HFFc6 (cell line): ENCODE data around the gene ACKR1. TPM values are rescaled to one million over a fixed set of nuclear protein-coding genes. Genes with fewer than 3 reads are reported as not detected.

ENCODE experiments used
- DNase-seq: peaks from one replicate; pipeline ENCODE4 v3.0.0-alpha.2; 2018
- H3K27ac Mint-ChIP-seq: 2 replicates; pipeline ENCODE4 v1.8.0; 2020; ENCODE audit warnings: mild to moderate bottlenecking, mixed read lengths
- H3K27me3 Mint-ChIP-seq: 2 replicates; pipeline ENCODE4 v1.8.0; 2021; ENCODE audit warnings: mild to moderate bottlenecking, moderate library complexity, mixed read lengths; ENCODE audit not compliant: insufficient read depth
- H3K36me3 Mint-ChIP-seq: 2 replicates; pipeline ENCODE4 v1.8.0; 2021; ENCODE audit warnings: low read depth, mixed read lengths
- H3K4me1 Mint-ChIP-seq: 2 replicates; pipeline ENCODE4 v1.8.0; 2020; ENCODE audit warnings: low read depth, mixed read lengths
- H3K4me3 Mint-ChIP-seq: 2 replicates; pipeline ENCODE4 v1.8.0; 2020; ENCODE audit warnings: mild to moderate bottlenecking, moderate library complexity, mixed read lengths
- H3K9me3 Mint-ChIP-seq: 2 replicates; pipeline ENCODE4 v1.8.0; 2020; ENCODE audit warnings: mild to moderate bottlenecking, mixed read lengths
- total RNA-seq, 6 experiments: library from RNA; stranded (reverse); fragmentation: NEBNext Ultra II Directional; extraction: Animal tissue kit (Norgen Biotek cat#: 25700); gene quantifications; 2 replicates in 1 of 6; 3 replicates in 5 of 6; pipeline ENCODE4 v1.2.3, GENCODE V29; 2021
- TF ChIP-seq, protein P1 (sequence below): fragments of 200-600 bp; sonication (generic); IDR thresholded peaks from 2 replicates; pipeline ENCODE4 v1.5.0; 2021; ENCODE audit warnings: antibody characterized with exemption, mild to moderate bottlenecking

Gene ACKR1
- total RNA-seq, 6 experiments from 2014 or later = not detected

DNA sequence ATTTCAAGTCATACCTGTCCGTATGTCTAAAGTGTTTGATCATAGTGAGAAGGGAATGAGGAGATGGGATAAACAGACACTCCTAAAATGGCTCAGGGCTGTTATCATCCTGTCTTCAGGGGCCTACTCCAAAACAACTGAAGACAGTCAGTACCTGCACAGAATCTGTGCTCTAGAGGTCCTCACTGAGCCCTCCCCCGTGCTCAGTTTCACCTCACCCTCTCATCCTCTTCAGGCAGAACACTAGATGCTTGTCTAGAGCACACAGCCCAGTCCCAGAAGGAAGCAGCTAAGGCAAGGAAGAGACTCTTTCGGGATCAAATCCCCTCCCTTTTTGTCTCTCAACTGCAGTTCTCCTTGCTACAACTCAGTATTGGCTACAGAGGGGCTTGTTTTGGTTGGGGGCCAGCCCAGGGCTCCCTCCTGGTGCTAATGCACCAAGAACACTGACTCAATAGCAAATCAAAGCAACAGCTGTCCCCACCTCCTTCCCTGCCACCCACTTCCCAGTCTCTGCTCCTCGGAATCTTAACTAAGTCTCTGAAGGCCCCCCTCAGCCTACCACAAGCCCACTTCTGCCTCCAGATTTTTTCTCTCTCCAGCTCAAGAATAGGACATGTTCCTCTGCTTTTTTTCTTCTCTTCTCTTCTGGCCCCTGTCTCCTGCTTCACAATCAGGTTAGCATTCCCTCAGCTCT, 23.2 kb upstream of the ACKR1 start:
- H3K9me3 Mint-ChIP-seq = no peaks in the 10 kb centered on the region
- TF ChIP-seq, protein P1, sequence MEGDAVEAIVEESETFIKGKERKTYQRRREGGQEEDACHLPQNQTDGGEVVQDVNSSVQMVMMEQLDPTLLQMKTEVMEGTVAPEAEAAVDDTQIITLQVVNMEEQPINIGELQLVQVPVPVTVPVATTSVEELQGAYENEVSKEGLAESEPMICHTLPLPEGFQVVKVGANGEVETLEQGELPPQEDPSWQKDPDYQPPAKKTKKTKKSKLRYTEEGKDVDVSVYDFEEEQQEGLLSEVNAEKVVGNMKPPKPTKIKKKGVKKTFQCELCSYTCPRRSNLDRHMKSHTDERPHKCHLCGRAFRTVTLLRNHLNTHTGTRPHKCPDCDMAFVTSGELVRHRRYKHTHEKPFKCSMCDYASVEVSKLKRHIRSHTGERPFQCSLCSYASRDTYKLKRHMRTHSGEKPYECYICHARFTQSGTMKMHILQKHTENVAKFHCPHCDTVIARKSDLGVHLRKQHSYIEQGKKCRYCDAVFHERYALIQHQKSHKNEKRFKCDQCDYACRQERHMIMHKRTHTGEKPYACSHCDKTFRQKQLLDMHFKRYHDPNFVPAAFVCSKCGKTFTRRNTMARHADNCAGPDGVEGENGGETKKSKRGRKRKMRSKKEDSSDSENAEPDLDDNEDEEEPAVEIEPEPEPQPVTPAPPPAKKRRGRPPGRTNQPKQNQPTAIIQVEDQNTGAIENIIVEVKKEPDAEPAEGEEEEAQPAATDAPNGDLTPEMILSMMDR = no peak
- H3K27me3 Mint-ChIP-seq = peaks cover 25% of the 10 kb centered on the region
- DNase-seq = no peak
- H3K27ac Mint-ChIP-seq = no peak overlapping the region
- no peaks in the 10 kb centered on the region for H3K36me3 Mint-ChIP-seq
- no peak overlapping the region for H3K4me3 Mint-ChIP-seq
- H3K4me1 Mint-ChIP-seq = no peaks in the 10 kb centered on the region

DNA sequence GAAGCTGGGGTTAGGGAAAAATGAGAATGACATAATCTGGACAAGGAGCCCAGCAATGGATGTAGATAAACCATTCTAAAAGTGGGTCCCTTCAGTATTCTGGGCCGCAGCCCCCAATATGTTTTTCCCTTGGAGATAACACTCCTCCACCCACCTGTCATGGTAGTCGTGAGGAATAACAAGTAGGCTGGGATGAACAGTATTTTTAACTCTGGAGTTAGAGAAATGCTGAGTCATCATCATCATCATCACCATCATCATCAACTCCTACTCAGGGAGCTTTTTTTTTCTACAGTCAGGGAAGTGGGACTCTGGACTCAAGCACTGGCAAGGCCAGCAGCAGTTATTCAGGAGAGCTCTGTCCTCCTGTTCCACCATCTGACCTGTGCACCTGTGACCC, 20.5 kb upstream of the ACKR1 start:
- peaks cover 45% of the 10 kb centered on the region for H3K27me3 Mint-ChIP-seq
- no peak overlapping the region for H3K4me3 Mint-ChIP-seq
- TF ChIP-seq, protein P1 = no peak
- H3K27ac Mint-ChIP-seq = no peak overlapping the region
- no peak for DNase-seq
- H3K36me3 Mint-ChIP-seq = no peaks in the 10 kb centered on the region
- H3K9me3 Mint-ChIP-seq = no peaks in the 10 kb centered on the region
- H3K4me1 Mint-ChIP-seq = peaks cover 12% of the 10 kb centered on the region; the same call in 1 of the 2 replicates

DNA sequence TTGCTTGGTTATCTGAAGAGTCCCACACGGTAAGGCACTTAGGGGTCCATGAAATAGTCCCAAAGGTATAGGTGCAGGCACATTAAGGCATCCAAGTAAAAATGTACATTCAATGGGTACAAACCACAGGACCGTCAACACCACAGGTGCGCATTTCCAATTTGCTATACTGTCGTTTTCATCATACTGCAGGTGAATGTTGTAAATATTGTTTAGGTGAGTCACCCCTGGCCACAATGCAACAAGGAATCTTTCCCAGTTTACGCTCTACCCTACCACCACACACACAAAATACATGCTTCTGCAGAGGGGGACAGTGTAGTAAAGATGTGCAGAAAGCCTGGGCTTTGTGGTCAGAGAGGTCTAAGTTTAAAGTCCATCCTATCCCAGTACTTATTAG, 19.6 kb upstream of the ACKR1 start:
- peaks cover 12% of the 10 kb centered on the region; the same call in 1 of the 2 replicates for H3K4me1 Mint-ChIP-seq
- no peak overlapping the region for H3K4me3 Mint-ChIP-seq
- H3K27ac Mint-ChIP-seq = no peak overlapping the region
- no peaks in the 10 kb centered on the region for H3K36me3 Mint-ChIP-seq
- peaks cover 50% of the 10 kb centered on the region for H3K27me3 Mint-ChIP-seq
- DNase-seq = no peak
- no peaks in the 10 kb centered on the region for H3K9me3 Mint-ChIP-seq
- TF ChIP-seq, protein P1 = no peak

DNA sequence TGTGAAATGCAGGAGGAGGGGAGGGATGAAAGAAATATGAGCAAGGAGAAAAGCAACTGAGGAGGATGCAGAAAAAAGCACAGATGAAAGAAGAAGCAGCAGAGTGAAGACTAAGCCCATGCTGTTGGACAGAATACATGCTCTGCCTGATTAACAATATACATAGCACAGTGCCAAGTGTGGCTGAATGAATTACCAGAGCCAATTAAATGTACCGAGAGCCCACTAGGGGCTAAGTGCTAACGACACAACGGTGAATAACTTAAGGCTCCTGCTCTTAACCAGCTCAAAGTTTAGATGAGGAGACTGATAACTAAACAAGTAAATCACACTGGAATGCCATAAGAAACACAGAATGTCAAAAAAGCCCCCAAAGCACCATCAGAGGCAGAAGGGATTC, 17.6 kb upstream of the ACKR1 start:
- H3K4me3 Mint-ChIP-seq = no peak overlapping the region
- no peaks in the 10 kb centered on the region for H3K9me3 Mint-ChIP-seq
- TF ChIP-seq, protein P1 = no peak
- no peak for DNase-seq
- no peaks in the 10 kb centered on the region for H3K36me3 Mint-ChIP-seq
- H3K27ac Mint-ChIP-seq = no peak overlapping the region
- H3K27me3 Mint-ChIP-seq = peaks cover 52% of the 10 kb centered on the region
- peaks cover 12% of the 10 kb centered on the region; the same call in 1 of the 2 replicates for H3K4me1 Mint-ChIP-seq

DNA sequence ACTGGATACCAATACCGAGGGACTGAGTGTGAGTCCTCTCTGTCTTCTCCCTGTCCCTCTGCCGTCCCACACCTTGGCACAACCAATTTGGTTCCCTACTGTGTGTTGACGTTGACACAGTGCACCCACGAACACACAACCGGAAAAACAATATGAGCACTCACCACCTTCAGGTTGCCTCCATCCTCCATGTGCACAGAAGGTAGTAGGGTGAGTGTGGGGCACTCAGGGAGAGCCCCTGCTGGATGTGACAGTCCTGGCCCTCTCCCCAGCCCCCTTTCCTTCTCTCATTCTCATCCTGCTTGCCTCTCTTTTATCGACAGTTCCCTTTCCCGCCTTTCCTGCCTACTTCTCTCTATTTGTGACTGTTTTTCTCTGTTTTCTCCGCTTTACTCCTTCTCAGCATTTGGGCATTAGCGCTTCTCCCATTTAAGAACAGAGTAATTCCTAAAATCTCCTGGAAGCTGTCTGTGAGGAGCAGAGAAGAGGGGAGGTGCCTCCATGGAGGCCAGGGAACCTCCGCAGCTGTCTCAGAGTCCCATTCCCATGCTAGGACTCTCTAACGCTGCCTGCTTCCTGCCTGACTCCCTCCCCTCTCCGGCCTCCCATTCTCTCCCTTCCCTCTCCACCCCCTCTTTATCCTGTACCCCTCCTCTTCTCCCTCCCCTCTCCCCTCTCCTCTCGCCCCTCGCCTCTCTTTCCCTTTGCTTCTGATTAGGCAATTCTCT, 16.9 kb upstream of the ACKR1 start:
- Mint-ChIP-seq H3K4me3 (peak overlapping the region; percentile 73; the same call in 1 of the 2 replicates), H3K36me3 (no peaks in the 10 kb centered on the region), H3K4me1 (peaks cover 12% of the 10 kb centered on the region; the same call in 1 of the 2 replicates), H3K27me3 (peaks cover 54% of the 10 kb centered on the region), H3K9me3 (no peaks in the 10 kb centered on the region), H3K27ac (no peak overlapping the region)
- no peak for DNase-seq
- TF ChIP-seq, protein P1 = no peak
